Lung (tissue), 12 donors: ENCODE data around the gene EIF5AL1. TPM values are rescaled to one million over a fixed set of nuclear protein-coding genes. Genes with fewer than 3 reads are reported as not detected.
A peak's percentile ranks its signal among the peaks of the same experiment; 100 is the strongest.

Source experiments
- ATAC-seq: fragments of 200-7000 bp; cut with Tn5 transposase; one replicate; pipeline ENCODE4 v1.9.1; 2020; ENCODE audit warnings: moderate number of reproducible peaks; ENCODE audit not compliant: insufficient read depth, low FRiP score
- DNase-seq, 3 donors: peaks; one replicate each; pipeline ENCODE4 v3.0.0-alpha.2; 2013 to 2017
- H3K27ac ChIP-seq, 2 donors: one replicate each; pipeline ENCODE4 v1.5.1; 2013; ENCODE audit warnings: mild to moderate bottlenecking in 2 of 2, moderate library complexity in 2 of 2, control low read depth in 1 of 2, inconsistent platforms in 1 of 2, low read depth in 1 of 2, low read length in 1 of 2
- H3K27me3 ChIP-seq, 3 donors: one replicate each; pipeline ENCODE4 v1.5.1; 2013; ENCODE audit warnings: low read length in 2 of 3; ENCODE audit not compliant: control insufficient read depth in 3 of 3, insufficient read depth in 3 of 3
- H3K36me3 ChIP-seq, 4 donors: one replicate each; pipeline ENCODE4 v1.5.1; 2013; ENCODE audit warnings: low read length in 4 of 4, mild to moderate bottlenecking in 1 of 4, moderate library complexity in 1 of 4; ENCODE audit not compliant: control insufficient read depth in 4 of 4, insufficient read depth in 4 of 4
- H3K4me1 ChIP-seq, 5 donors: one replicate each; pipeline ENCODE4 v1.5.1; 2013; ENCODE audit warnings: low read length in 5 of 5, mild to moderate bottlenecking in 2 of 5, moderate library complexity in 1 of 5; ENCODE audit not compliant: control insufficient read depth in 5 of 5, insufficient read depth in 5 of 5
- H3K4me3 ChIP-seq: one replicate; pipeline ENCODE4 v1.5.1; 2013; ENCODE audit warnings: mild to moderate bottlenecking, control low read depth, moderate library complexity
- H3K9ac ChIP-seq, 2 donors: one replicate each; pipeline ENCODE4 v1.5.1; 2013; ENCODE audit warnings: low read length in 2 of 2, control low read depth in 1 of 2; ENCODE audit not compliant: insufficient read depth in 1 of 2
- H3K9me3 ChIP-seq, 4 donors: one replicate each; pipeline ENCODE4 v1.5.1; 2013; ENCODE audit warnings: low read length in 3 of 4, mild to moderate bottlenecking in 1 of 4, moderate library complexity in 1 of 4; ENCODE audit not compliant: control insufficient read depth in 4 of 4, insufficient read depth in 3 of 4
- CTCF ChIP-seq: IDR thresholded peaks from 2 replicates; pipeline ENCODE4 v1.5.1; 2012; ENCODE audit warnings: mild to moderate bottlenecking; ENCODE audit errors: control extremely low read depth, extremely low read depth
- WGBS, 2 donors: extraction: QIAGEN DNeasy Blood & Tissue Kit; methylation state at CpG; one replicate each; pipeline ENCODE4 v1.1.7; 2013; 5-methylcytosine and 5-hydroxymethylcytosine counted together
- polyA plus RNA-seq, 2 donors: library from polyadenylated mRNA; stranded (reverse); fragments of 200-250 nt; gene quantifications; one replicate each; pipeline ENCODE4 v1.2.1, GENCODE V29; 2013
- total RNA-seq, 2 donors: library from RNA; depleted of rRNA in 1 of 2; stranded (reverse); fragments of >200 nt in 1 of 2; gene quantifications; one replicate each; pipeline ENCODE4 v1.2.1, GENCODE V29; 2014 to 2021
- donor health status: control.
- donor health status: control.
- donor health status: Bipolar disorder and iron deficiency.
- donor health status: healthy.
- donor health status: DM: yes; HTN: yes; CAD: no.

Gene EIF5AL1
- total and polyA plus RNA-seq, 4 donors, result 0.14 to 0.88 (median 0.69) TPM

GRCh38 chr10:79559726-79560125, 47.4 kb downstream of the EIF5AL1 start:
- 75 to 91% methylated on average over 2 of the region's 2 CpGs for WGBS, 2 donors
- Histone ChIP-seq H3K27me3 (no peaks in the 10 kb centered on the region), H3K36me3 (no peaks in the 10 kb centered on the region), H3K9ac (no peak overlapping the region), H3K27ac (peak overlapping the region in 1 of 2 donors; percentile 55), H3K4me3 (peak overlapping the region; percentile 15), H3K9me3 (no peaks in the 10 kb centered on the region), H3K4me1 (peaks cover 0 to 6% (median 0%) of the 10 kb centered on the region in 5 donors)
- no peak for ATAC-seq
- no peak for DNase-seq
- no peak for TF ChIP-seq CTCF

GRCh38 chr10:79560160-79560709, 47.9 kb downstream of the EIF5AL1 start, which contains the start of gene SFTPA2:
SFTPA2 (minus strand) TSS chr10:79560407; CDS start chr10:79559483, 924 bp downstream.
- Histone ChIP-seq H3K9ac (no peak within 1 kb of the TSS), H3K27me3 (no peaks in the 10 kb centered on the region), H3K4me1 (peaks cover 0 to 6% (median 0%) of the 10 kb centered on the region in 5 donors), H3K9me3 (no peaks in the 10 kb centered on the region), H3K36me3 (no peaks in the 10 kb centered on the region), H3K4me3 (peak within 1 kb of the TSS; percentile 15), H3K27ac (peak within 1 kb of the TSS in 1 of 2 donors; percentile 61)
- WGBS, 2 donors, result 56 to 60% methylated on average over 1 of the region's 1 CpG
- ATAC-seq (peak; percentile 3), DNase-seq (peak; percentile 13 to 42 (median 22))
- no peak for TF ChIP-seq CTCF

- H3K9me3 ChIP-seq, result no peaks in the 10 kb centered on the region
- ATAC-seq, result no peak
- no peaks in the 10 kb centered on the region for H3K36me3 ChIP-seq
- no peaks in the 10 kb centered on the region for H3K27me3 ChIP-seq
- H3K27ac ChIP-seq, result no peak overlapping the region
- no peak for DNase-seq
- H3K4me3 ChIP-seq, result no peak overlapping the region
- 87 to 91% methylated on average over 3 of the region's 3 CpGs for WGBS, 2 donors
- H3K4me1 ChIP-seq, result peaks cover 0 to 6% (median 0%) of the 10 kb centered on the region in 5 donors
- TF ChIP-seq CTCF, result no peak
- H3K9ac ChIP-seq, result no peak overlapping the region
Observed at GRCh38 chr10:79561257-79561656, 48.9 kb downstream of the EIF5AL1 start.
